HG02938 (cell line): ENCODE measurements around the gene SELENOF.

Source experiments
- ATAC-seq: cut with Tn5 transposase; IDR thresholded peaks from one replicate; pipeline ENCODE4 v1.9.1; 2021; ENCODE audit warnings: mild to moderate bottlenecking, moderate library complexity; ENCODE audit not compliant: unreplicated experiment

Gene SELENOF

GRCh38 chr1:86860424-86860823 lies 53.5 kb downstream of the SELENOF start:
- ATAC-seq, result no peak

GRCh38 chr1:86860020-86860419 lies 53.9 kb downstream of the SELENOF start:
- ATAC-seq, result no peak

GRCh38 chr1:86858524-86859261 lies 55.2 kb downstream of the SELENOF start:
- peak; percentile 57 for ATAC-seq

GRCh38 chr1:86856196-86856595 lies 57.7 kb downstream of the SELENOF start:
- ATAC-seq, result no peak

GRCh38 chr1:86854352-86854751 lies 59.6 kb downstream of the SELENOF start:
- ATAC-seq, result no peak

GRCh38 chr1:86852782-86853408 lies 61.0 kb downstream of the SELENOF start:
- ATAC-seq, result no peak

- ATAC-seq, result no peak
Observed at GRCh38 chr1:86852289-86852688, 61.6 kb downstream of the SELENOF start.

GRCh38 chr1:86849756-86850155 lies 64.2 kb downstream of the SELENOF start:
- ATAC-seq, result no peak

- ATAC-seq, result no peak
Observed at GRCh38 chr1:86848654-86849053, 65.3 kb downstream of the SELENOF start.

- ATAC-seq, result no peak
Observed at GRCh38 chr1:86846164-86846647, 67.7 kb downstream of the SELENOF start.

GRCh38 chr1:86845514-86845913 lies 68.4 kb downstream of the SELENOF start:
- no peak for ATAC-seq

GRCh38 chr1:86841116-86841515 lies 72.8 kb downstream of the SELENOF start:
- ATAC-seq, result no peak

- peak; percentile 81 for ATAC-seq
Observed at GRCh38 chr1:86833461-86834215, 80.3 kb downstream of the SELENOF start.

GRCh38 chr1:86832433-86832832 lies 81.5 kb downstream of the SELENOF start:
- no peak for ATAC-seq

- ATAC-seq, result no peak
Observed at GRCh38 chr1:86829321-86829720, 84.6 kb downstream of the SELENOF start.

GRCh38 chr1:86828024-86828423 lies 85.9 kb downstream of the SELENOF start:
- no peak for ATAC-seq

- ATAC-seq, result no peak
Observed at GRCh38 chr1:86826856-86827255, 87.1 kb downstream of the SELENOF start.

- no peak for ATAC-seq
Observed at GRCh38 chr1:86825319-86825718, 88.6 kb downstream of the SELENOF start.

- ATAC-seq, result no peak
Observed at GRCh38 chr1:86823821-86824500, 90.0 kb downstream of the SELENOF start.

- ATAC-seq, result no peak
Observed at GRCh38 chr1:86823386-86823785, 90.5 kb downstream of the SELENOF start.

GRCh38 chr1:86822459-86822858 lies 91.5 kb downstream of the SELENOF start:
- ATAC-seq, result no peak
